ENCODE measurements around the gene DGKD.
"Not testable (repeated sequence)": the region's sequence is repeated elsewhere in the genome, so short reads cannot be mapped to it uniquely, and the experiment has no call there.

The DGKD gene

GRCh38 chr2:233360771-233361176, 6.5 kb downstream of the DGKD start:
- no peak for DNase-seq (ENCODE audit: low spot score)

- DNase-seq (ENCODE audit: low spot score) = no peak
Measured at GRCh38 chr2:233361297-233361696, 7.0 kb downstream of the DGKD start.

- no peak for DNase-seq (ENCODE audit: low spot score)
Measured at GRCh38 chr2:233362742-233363141, 8.4 kb downstream of the DGKD start.

- DNase-seq (ENCODE audit: low spot score) = no peak
Measured at GRCh38 chr2:233363744-233364235, 9.5 kb downstream of the DGKD start.

GRCh38 chr2:233365861-233366520, 11.7 kb downstream of the DGKD start:
- DNase-seq (ENCODE audit: low spot score) = no peak

- DNase-seq (ENCODE audit: low spot score) = no peak
Measured at GRCh38 chr2:233367586-233367985, 13.3 kb downstream of the DGKD start.

GRCh38 chr2:233368756-233369155, 14.5 kb downstream of the DGKD start:
- no peak for DNase-seq (ENCODE audit: low spot score)

GRCh38 chr2:233369462-233369861, 15.2 kb downstream of the DGKD start:
- DNase-seq (ENCODE audit: low spot score) = no peak

GRCh38 chr2:233369897-233370685, 15.8 kb downstream of the DGKD start:
- no peak for DNase-seq (ENCODE audit: low spot score)

GRCh38 chr2:233371641-233372040, 17.3 kb downstream of the DGKD start:
- no peak for DNase-seq (ENCODE audit: low spot score)

GRCh38 chr2:233372855-233373254, 18.6 kb downstream of the DGKD start:
- no peak for DNase-seq (ENCODE audit: low spot score)

GRCh38 chr2:233373316-233373715, 19.0 kb downstream of the DGKD start:
- no peak for DNase-seq (ENCODE audit: low spot score)

GRCh38 chr2:233374776-233375175, 20.5 kb downstream of the DGKD start:
- not testable (repeated sequence) for DNase-seq (ENCODE audit: low spot score)

- no peak for DNase-seq (ENCODE audit: low spot score)
Measured at GRCh38 chr2:233375490-233376314, 21.4 kb downstream of the DGKD start.

GRCh38 chr2:233379034-233379433, 24.7 kb downstream of the DGKD start:
- no peak for DNase-seq (ENCODE audit: low spot score)

- DNase-seq (ENCODE audit: low spot score) = no peak
Measured at GRCh38 chr2:233379441-233379840, 25.1 kb downstream of the DGKD start.

- no peak for DNase-seq (ENCODE audit: low spot score)
Measured at GRCh38 chr2:233380132-233380895, 26.0 kb downstream of the DGKD start.

- DNase-seq (ENCODE audit: low spot score) = no peak
Measured at GRCh38 chr2:233380995-233381637, 26.8 kb downstream of the DGKD start.

- DNase-seq (ENCODE audit: low spot score) = no peak
Measured at GRCh38 chr2:233381638-233381995, 27.3 kb downstream of the DGKD start.

GRCh38 chr2:233384015-233384414, 29.7 kb downstream of the DGKD start:
- DNase-seq (ENCODE audit: low spot score) = no peak

GRCh38 chr2:233384811-233385488, 30.7 kb downstream of the DGKD start:
- no peak for DNase-seq (ENCODE audit: low spot score)
